Muscle of back (tissue), 10 donors: Measurements from ENCODE around the gene ZBTB26. TPM values are rescaled to one million over a fixed set of nuclear protein-coding genes. Genes with fewer than 3 reads are reported as not detected.

ENCODE experiments used
- polyA plus RNA-seq, 10 donors: library from polyadenylated mRNA; unstranded; fragments of 120-200 nt; gene quantifications; one replicate each; pipeline ENCODE4 v1.2.1, GENCODE V29; 2013; ENCODE audit not compliant: insufficient read length in 10 of 10

Gene ZBTB26
- polyA plus RNA-seq, 10 donors = 6.5 to 10.4 (median 9.0) TPM

Other genes starting within 250 kb of the ZBTB26 start
- gene OR1L4, start 207.5 kb downstream of the ZBTB26 start, polyA plus RNA-seq = not detected
- not detected for gene OR1L6, start 189.2 kb downstream of the ZBTB26 start, polyA plus RNA-seq
- not detected for gene OR5C1, start 142.6 kb downstream of the ZBTB26 start, polyA plus RNA-seq
- not detected for gene OR1K1, start 131.4 kb downstream of the ZBTB26 start, polyA plus RNA-seq
- 10 to 100 TPM; 17.0 to 25.3 (median 19.4) TPM for gene PDCL, start 102.9 kb downstream of the ZBTB26 start, polyA plus RNA-seq
- 10 to 100 TPM; 24.2 to 34.4 (median 30.8) TPM for gene RC3H2, start 26.2 kb downstream of the ZBTB26 start, polyA plus RNA-seq
- 10 to 100 TPM in 9 of 10 donors, 1 to 10 TPM in 1; 9.1 to 13.7 (median 10.8) TPM for gene ZBTB6, start 18.2 kb downstream of the ZBTB26 start, polyA plus RNA-seq
- 10 to 100 TPM; 25.5 to 41.1 (median 35.0) TPM for gene RABGAP1, start 9.5 kb upstream of the ZBTB26 start, polyA plus RNA-seq
- under 1 TPM in 5 of 10 donors, not detected in 5; 0.20 to 0.48 (median 0.37) TPM for gene GPR21, start 102.2 kb upstream of the ZBTB26 start, polyA plus RNA-seq